NCI-H2171 (cell line): ENCODE measurements around the gene POLE.
"Not testable (repeated sequence)": the region's sequence is repeated elsewhere in the genome, so short reads cannot be mapped to it uniquely, and the experiment has no call there.

Source experiments
- DNase-seq: peaks from one replicate; lab custom pipeline; 2025; lab: John Stamatoyannopoulos, UW

Gene POLE

DNA sequence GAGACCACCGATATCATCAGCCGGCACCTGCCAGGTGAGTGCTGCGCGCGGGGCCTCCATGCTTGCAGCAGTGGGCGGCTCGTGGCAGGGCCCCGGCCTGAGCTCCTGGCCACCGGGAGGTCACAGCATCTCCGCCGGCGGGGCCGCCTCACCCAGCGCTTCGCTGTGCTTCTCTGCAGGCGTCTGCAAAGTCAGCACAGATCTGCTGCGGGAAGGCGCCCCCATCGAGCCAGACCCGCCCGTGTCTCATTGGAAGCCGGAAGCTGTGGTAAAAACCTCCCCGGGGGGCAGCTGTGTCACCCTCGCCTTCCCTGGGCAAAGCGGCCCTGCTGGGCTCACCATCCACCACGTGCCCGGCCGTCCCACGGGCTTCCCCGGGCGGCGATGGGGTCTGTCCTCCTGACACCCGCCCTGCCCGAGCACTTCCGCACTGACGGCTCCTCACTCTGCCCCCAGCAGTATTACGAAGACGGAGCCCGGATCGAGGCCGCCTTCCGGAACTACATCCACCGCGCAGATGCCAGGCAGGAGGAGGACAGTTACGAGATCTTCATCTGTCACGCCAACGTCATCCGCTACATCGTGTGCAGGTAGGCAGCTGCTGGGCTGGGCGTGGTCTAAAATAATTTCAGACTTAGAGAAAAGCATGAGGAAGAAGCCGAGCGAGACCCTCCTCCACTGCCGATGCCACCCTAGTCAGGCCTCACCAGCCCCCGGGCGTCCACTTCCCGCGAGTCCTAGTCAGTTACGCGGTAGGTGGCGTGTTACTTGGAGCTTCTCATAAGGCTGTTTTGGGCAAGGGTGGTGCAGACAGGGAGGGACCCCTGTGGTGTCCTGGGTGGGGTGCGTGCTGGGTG lies 30.6 kb upstream of the POLE start:
- DNase-seq = no peak

- DNase-seq = no peak
These were observed 29.9 kb upstream of the POLE start for GRCh38 chr12:132717011-132717410.

DNA sequence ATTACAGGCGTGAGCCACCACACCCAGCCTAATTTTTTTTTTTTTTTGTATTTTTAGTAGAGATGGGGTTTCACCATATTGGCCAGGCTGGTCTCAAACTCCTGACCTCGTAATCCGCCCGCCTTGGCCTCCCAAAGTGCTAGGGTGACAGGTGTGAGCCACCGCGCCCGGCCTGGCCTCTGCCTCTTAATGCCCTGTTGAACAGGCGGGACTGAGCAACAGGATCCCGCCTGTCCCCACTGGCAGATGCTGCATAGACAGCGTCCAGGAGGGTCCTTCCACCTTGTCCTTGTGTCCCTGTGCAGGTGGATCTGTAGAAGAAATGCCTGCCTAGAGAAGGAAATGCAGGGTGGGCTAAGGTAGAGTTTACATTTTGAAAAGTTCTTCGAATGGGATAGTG lies 29.2 kb upstream of the POLE start:
- no peak for DNase-seq

GRCh38 chr12:132715874-132716273 lies 28.7 kb upstream of the POLE start:
- no peak for DNase-seq

- no peak for DNase-seq
These were observed 26.0 kb upstream of the POLE start for GRCh38 chr12:132713123-132713522.

GRCh38 chr12:132711080-132711843 lies 24.1 kb upstream of the POLE start:
- DNase-seq = no peak

GRCh38 chr12:132710405-132711079 lies 23.4 kb upstream of the POLE start, which contains the start of gene PGAM5:
TSS of gene PGAM5 (plus strand) at chr12:132710842. CDS start at chr12:132710877, 35 bp downstream.
- DNase-seq = peak; percentile 89

DNA sequence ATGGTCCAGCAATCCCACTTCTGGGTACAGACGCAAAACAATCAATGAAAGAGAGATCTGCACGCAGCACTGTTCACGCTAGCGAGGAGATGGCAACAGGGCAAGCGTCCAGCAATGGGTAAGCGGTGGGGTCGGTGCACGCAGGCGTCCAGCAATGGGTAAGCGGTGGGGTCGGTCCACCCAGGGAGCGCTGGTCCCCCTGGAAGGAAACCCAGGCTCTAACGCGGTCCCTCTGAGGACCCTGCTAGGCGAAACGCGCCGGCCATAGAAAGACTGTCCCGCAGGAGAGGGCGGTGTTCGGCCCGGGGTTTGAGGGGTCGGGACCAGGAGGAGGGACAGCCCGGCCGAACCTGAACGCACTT lies 22.9 kb upstream of the POLE start:
- DNase-seq = no peak

DNA sequence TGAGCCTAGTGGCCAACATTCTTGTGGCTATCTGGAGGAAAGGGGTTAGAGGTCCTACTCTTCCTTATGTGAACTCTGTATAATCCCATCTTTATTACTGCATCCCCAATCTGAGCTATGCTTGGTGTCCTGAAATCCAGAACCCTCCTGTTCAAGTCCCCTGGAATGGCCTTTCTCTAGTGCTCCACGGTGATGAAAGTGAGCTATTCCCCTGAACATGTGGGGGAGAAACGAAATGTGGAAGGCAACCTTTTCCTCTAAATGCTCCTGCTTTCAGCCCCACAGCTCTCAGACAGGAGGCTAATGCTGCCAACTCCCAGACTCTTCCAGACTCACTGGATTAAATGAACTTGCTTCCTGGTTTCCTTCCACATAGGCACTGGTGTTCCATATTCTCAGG lies 21.0 kb upstream of the POLE start:
- no peak for DNase-seq

DNA sequence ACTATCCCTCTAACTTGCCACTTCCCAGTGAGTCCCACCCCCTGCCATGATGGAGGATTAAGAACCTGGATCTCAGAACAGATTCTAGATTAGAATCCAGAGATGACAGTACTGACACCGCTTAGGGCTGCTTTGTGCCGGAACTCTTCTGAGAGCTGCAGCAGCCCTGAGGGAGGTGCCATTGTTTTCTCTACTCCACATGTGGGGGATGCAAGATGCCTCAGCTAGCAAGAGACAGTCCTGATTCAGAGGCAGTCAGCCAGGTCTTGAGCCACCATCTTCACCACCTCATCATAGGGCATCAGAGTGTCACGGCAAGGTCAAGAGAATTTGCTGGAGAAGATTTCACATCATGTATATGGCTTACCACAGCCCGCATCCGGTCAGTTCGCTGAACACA lies 20.1 kb upstream of the POLE start:
- no peak for DNase-seq

- no peak for DNase-seq
These were observed 16.5 kb upstream of the POLE start for GRCh38 chr12:132703641-132704040.

- DNase-seq = no peak
These were observed 15.5 kb upstream of the POLE start for GRCh38 chr12:132702640-132703039.

- no peak for DNase-seq
These were observed 13.2 kb upstream of the POLE start for GRCh38 chr12:132700212-132700822.

DNA sequence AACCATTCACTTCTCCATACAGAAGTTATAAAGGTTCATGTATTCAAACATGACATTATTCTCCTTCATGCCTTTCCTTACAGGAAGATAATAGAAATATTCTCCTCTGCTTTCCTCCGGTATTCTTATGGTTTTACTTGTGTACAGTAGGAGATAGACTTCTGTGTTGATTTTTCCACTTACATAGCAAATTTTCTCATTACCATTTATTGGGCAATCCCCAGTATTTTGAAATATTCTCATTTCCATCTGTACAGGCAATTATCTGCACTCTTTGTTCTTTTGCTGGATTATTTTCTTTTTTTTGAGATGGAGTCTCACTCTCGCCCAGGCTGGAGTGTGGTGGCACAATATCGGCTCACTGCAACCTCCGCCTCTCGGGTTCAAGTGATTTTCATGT lies 11.2 kb upstream of the POLE start:
- DNase-seq = no peak

- DNase-seq = no peak
These were observed 8.3 kb upstream of the POLE start for GRCh38 chr12:132695431-132695830.

DNA sequence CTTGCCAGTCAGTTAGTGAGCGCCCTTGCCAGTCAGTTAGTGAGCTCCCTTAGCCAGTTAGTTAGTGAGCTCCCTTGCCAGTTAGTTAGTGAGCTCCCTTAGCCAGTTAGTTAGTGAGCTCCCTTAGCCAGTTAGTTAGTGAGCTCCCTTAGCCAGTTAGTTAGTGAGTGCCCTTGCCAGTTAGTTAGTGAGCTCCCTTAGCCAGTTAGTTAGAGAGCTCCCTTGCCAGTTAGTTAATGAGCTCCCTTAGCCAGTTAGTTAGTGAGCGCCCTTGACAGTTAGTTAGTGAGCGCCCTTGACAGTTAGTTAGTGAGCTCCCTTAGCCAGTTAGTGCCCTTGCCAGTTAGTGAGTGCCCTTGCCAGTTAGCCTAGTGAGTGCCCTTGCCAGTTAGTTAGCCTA lies 7.7 kb upstream of the POLE start:
- not testable (repeated sequence) for DNase-seq

DNA sequence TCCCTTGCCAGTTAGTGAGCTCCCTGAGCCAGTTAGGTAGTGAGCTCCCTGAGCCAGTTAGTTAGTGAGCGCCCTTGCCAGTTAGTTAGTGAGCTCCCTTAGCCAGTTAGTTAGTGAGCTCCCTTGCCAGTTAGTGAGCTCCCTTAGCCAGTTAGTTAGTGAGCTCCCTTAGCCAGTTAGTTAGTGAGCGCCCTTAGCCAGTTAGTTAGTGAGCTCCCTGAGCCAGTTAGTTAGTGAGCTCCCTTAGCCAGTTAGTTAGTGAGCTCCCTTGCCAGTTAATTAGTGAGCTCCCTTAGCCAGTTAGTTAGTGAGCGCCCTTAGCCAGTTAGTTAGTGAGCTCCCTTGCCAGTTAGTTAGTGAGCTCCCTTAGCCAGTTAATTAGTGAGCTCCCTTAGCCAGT lies 4.9 kb upstream of the POLE start:
- not testable (repeated sequence) for DNase-seq

GRCh38 chr12:132690112-132690511 lies 3.0 kb upstream of the POLE start:
- DNase-seq = no peak

GRCh38 chr12:132689227-132689626 lies 2.1 kb upstream of the POLE start:
- DNase-seq = no peak

GRCh38 chr12:132686825-132687210 lies 324 bp downstream of the POLE start:
- DNase-seq = peak; percentile 34

GRCh38 chr12:132685400-132685799 lies 1.7 kb downstream of the POLE start:
- DNase-seq = no peak

GRCh38 chr12:132677492-132677891 lies 9.7 kb downstream of the POLE start:
- DNase-seq = no peak
